Measurements from ENCODE around the gene MOGAT3. TPM values are rescaled to one million over a fixed set of nuclear protein-coding genes. Genes with fewer than 3 reads are reported as not detected.

The MOGAT3 gene
- total and polyA plus RNA-seq, 2 experiments from 2014 or later, result 6.3 to 14.0 TPM

DNA sequence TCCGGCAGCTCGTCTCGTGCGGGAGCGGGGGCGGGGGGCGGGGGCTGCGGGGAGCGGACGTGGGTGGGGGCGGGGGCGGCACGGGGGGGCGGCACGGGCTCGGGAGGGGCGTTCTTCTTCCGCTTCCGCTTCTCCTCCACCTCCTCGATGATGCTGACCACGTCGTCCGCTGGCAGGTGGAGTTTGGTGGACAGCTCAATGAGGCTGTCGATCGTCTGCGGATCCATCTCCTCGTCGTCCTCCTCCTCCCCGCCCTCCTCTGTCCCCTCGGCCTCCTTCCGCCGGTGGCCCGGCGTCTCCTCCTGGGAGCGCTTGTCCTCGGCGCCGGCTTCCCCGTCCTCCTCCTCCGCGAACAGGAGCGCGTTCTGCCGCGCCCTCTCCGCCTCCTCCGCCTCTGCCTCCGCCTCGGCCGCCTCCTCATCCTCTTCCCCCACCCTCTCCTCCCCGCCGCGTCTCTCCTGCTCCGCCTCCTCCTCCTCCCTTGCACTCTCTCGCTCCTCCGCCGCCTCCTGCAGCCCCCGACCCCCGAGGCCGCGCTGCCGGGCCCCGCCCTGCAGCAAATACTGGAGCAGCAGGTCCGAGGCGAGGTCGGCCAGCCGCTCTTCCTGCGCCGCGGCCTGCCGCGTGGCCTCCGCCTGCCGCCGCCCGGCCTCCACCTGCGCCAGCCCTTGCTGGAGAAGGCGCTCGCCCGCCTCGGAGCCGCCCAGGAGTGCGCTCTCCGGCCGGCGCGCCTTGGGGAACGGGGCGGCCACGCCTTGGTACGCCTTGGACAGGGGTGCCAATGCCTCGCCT lies 37.4 kb downstream of the MOGAT3 start:
- Histone ChIP-seq H3K9me2 (replicated peaks; ENCODE audit: insufficient read depth) (no peaks in the 10 kb centered on the region), H3K9me3 (ENCODE audit: low read depth) (no peaks in the 10 kb centered on the region), H2AFZ (no peak overlapping the region), H3K4me2 (peak overlapping the region; percentile 74), H3K27me3 (peaks cover 55% of the 10 kb centered on the region), H3K79me2 (no peaks in the 10 kb centered on the region), H3K4me3 (peak overlapping the region; percentile 23), H3K27ac (no peak overlapping the region), H3K36me3 (replicated peaks; ENCODE audit: insufficient read depth, low read depth) (no peaks in the 10 kb centered on the region), H3K4me1 (ENCODE audit: insufficient read depth) (peaks cover 22% of the 10 kb centered on the region), H4K20me1 (ENCODE audit: insufficient read depth, poor library complexity, severe bottlenecking) (peaks cover 12% of the 10 kb centered on the region)
- no peak for DNase-seq (ENCODE audit: low spot score)
- 1% methylated on average over 42 of the region's 92 CpGs for WGBS (ENCODE audit: low lambda C conversion rate, missing lambda C conversion rate)
- TF ChIP-seq EZH2 (IDR thresholded peaks at IDR 0.05; ENCODE audit: borderline replicate concordance) (no peak), EZH2phosphoT487 (IDR thresholded peaks at IDR 0.05; ENCODE audit: low read depth, severe bottlenecking, unreplicated experiment) (no peak)
- TF ChIP-seq, protein P1, sequence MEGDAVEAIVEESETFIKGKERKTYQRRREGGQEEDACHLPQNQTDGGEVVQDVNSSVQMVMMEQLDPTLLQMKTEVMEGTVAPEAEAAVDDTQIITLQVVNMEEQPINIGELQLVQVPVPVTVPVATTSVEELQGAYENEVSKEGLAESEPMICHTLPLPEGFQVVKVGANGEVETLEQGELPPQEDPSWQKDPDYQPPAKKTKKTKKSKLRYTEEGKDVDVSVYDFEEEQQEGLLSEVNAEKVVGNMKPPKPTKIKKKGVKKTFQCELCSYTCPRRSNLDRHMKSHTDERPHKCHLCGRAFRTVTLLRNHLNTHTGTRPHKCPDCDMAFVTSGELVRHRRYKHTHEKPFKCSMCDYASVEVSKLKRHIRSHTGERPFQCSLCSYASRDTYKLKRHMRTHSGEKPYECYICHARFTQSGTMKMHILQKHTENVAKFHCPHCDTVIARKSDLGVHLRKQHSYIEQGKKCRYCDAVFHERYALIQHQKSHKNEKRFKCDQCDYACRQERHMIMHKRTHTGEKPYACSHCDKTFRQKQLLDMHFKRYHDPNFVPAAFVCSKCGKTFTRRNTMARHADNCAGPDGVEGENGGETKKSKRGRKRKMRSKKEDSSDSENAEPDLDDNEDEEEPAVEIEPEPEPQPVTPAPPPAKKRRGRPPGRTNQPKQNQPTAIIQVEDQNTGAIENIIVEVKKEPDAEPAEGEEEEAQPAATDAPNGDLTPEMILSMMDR (IDR thresholded peaks at IDR 0.05; ENCODE audit: poor library complexity), result no peak

DNA sequence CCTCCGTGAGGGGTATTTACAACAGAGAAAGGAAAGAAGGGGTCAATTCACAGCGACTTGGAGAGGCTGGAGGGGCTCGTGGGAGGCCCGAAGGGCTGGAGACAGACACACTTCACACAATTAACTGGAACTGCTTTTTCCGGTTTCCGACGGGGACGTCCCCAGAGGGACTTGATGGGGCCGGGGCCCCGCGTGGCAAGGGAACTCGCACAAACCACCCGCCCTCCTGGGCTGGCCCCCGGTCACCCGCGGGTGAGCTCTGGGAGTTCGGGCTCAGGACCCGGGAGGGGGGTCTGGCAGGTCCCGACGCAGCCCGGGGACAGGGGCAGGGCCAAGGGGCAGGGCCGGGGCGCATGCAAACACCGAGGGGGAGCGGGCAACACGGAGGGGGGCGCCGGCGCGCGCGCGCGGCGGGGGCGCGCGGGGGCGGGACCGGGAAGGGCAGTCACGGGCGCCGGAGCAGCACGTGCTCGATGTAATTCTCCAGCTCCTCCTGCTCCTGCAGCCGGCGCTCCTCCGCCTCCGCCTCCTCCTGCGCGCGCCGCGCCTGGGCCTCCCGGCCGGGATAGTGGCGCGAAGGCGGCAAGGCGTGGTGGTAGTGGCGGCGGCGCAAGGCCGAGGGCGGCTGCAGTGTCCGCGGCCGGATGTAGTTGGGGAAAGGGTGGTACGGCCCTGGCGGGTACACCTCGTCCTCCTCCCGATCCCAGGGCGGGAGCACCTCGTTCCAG lies 38.1 kb downstream of the MOGAT3 start:
- peak; percentile 82 for DNase-seq (ENCODE audit: low spot score)

DNA sequence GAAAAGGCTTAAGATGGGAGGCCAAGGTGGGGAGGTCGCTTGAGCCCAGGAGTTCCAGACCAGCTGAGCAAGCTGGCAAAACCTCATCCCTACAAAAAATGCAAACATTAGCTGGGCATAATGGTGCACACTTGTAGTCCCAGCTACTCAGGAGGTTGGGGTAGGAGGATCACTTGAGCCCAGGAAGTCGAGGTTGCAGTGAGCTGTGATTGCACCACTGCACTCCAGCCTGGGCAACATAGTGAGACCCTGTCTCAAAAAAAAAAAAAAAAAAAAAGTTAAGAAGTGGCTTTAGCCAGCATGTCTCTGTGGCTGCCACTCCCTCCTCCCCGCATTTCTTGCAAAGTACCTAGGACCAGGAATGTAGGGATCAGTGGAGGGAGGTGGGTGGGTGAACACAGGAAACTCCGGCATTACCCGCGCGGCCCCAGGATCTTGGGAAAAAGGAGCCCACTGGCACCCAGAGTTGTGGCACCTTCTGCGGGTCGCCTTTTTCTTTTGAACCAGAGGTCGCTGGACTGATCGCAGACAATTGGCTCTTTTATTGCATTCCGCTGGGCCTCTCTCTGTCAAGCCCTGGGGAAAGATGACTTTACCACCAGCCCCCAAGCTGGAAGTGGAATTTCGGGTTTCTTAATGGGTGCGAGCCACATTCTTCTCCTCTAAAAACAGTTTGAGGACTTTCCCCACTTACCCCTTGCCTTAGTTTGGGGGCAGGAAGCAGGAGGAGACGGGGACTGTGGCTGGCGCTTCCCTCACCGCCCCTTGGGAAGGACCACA lies 39.0 kb downstream of the MOGAT3 start:
- Histone ChIP-seq H3K36me3 (replicated peaks; ENCODE audit: insufficient read depth, low read depth) (no peaks in the 10 kb centered on the region), H2AFZ (no peak overlapping the region), H3K9me2 (replicated peaks; ENCODE audit: insufficient read depth) (no peaks in the 10 kb centered on the region), H4K20me1 (ENCODE audit: insufficient read depth, poor library complexity, severe bottlenecking) (peaks cover 12% of the 10 kb centered on the region), H3K4me1 (ENCODE audit: insufficient read depth) (peaks cover 22% of the 10 kb centered on the region), H3K79me2 (no peaks in the 10 kb centered on the region), H3K4me2 (peak overlapping the region; percentile 74), H3K27me3 (peaks cover 39% of the 10 kb centered on the region), H3K9me3 (ENCODE audit: low read depth) (no peaks in the 10 kb centered on the region), H3K4me3 (no peak overlapping the region), H3K27ac (peak overlapping the region; percentile 63)
- no peak for DNase-seq (ENCODE audit: low spot score)
- WGBS (ENCODE audit: low lambda C conversion rate, missing lambda C conversion rate), result 61% methylated on average over 17 of the region's 17 CpGs
- TF ChIP-seq, protein P1 (IDR thresholded peaks at IDR 0.05; ENCODE audit: poor library complexity), result no peak
- TF ChIP-seq EZH2 (IDR thresholded peaks at IDR 0.05; ENCODE audit: borderline replicate concordance) (no peak), EZH2phosphoT487 (IDR thresholded peaks at IDR 0.05; ENCODE audit: low read depth, severe bottlenecking, unreplicated experiment) (no peak)

More for the DNA sequence above, 38.1 kb downstream of the MOGAT3 start:
- Histone ChIP-seq H3K79me2 (no peaks in the 10 kb centered on the region), H3K27ac (peak overlapping the region; percentile 63), H4K20me1 (ENCODE audit: insufficient read depth, poor library complexity, severe bottlenecking) (peaks cover 12% of the 10 kb centered on the region), H3K9me3 (ENCODE audit: low read depth) (no peaks in the 10 kb centered on the region), H2AFZ (no peak overlapping the region), H3K9me2 (replicated peaks; ENCODE audit: insufficient read depth) (no peaks in the 10 kb centered on the region), H3K27me3 (peaks cover 48% of the 10 kb centered on the region), H3K4me3 (peak overlapping the region; percentile 23), H3K4me1 (ENCODE audit: insufficient read depth) (peaks cover 22% of the 10 kb centered on the region), H3K36me3 (replicated peaks; ENCODE audit: insufficient read depth, low read depth) (no peaks in the 10 kb centered on the region), H3K4me2 (peak overlapping the region; percentile 74)
- WGBS (ENCODE audit: low lambda C conversion rate, missing lambda C conversion rate), result 2% methylated on average over 44 of the region's 74 CpGs
- TF ChIP-seq EZH2phosphoT487 (IDR thresholded peaks at IDR 0.05; ENCODE audit: low read depth, severe bottlenecking, unreplicated experiment) (no peak), EZH2 (IDR thresholded peaks at IDR 0.05; ENCODE audit: borderline replicate concordance) (no peak)
- TF ChIP-seq, protein P1 (IDR thresholded peaks at IDR 0.05; ENCODE audit: poor library complexity), result no peak
